HG02973 (cell line): ENCODE measurements around the gene CFAP157.

Source experiments
- ATAC-seq: cut with Tn5 transposase; IDR thresholded peaks from one replicate; pipeline ENCODE4 v1.9.1; 2021; ENCODE audit warnings: moderate library complexity; ENCODE audit not compliant: unreplicated experiment

The CFAP157 gene

GRCh38 chr9:127714951-127715469 lies 8.2 kb downstream of the CFAP157 start:
- ATAC-seq: no peak

GRCh38 chr9:127715470-127716337 lies 8.9 kb downstream of the CFAP157 start, which contains the start of the genes PTRH1 and TTC16:
PTRH1 (minus strand) TSS chr9:127715663; CDS start chr9:127715639, 24 bp downstream.
TTC16 (plus strand) TSS chr9:127716079; CDS start chr9:127716146, 67 bp downstream.
- ATAC-seq: peak; percentile 83

- ATAC-seq: no peak
Measured at GRCh38 chr9:127716412-127716811, 9.6 kb downstream of the CFAP157 start.

- no peak for ATAC-seq
Measured at GRCh38 chr9:127717766-127718165, 11.0 kb downstream of the CFAP157 start.

- no peak for ATAC-seq
Measured at GRCh38 chr9:127720031-127720864, 13.5 kb downstream of the CFAP157 start.

- ATAC-seq: no peak
Measured at GRCh38 chr9:127720865-127721227, 14.1 kb downstream of the CFAP157 start.

- no peak for ATAC-seq
Measured at GRCh38 chr9:127721391-127721821, 14.6 kb downstream of the CFAP157 start.

GRCh38 chr9:127722055-127722745 lies 15.4 kb downstream of the CFAP157 start:
- no peak for ATAC-seq

- ATAC-seq: no peak
Measured at GRCh38 chr9:127723013-127723412, 16.2 kb downstream of the CFAP157 start.

- no peak for ATAC-seq
Measured at GRCh38 chr9:127723444-127723843, 16.7 kb downstream of the CFAP157 start.

- ATAC-seq: no peak
Measured at GRCh38 chr9:127724012-127724411, 17.2 kb downstream of the CFAP157 start.

GRCh38 chr9:127726871-127727270 lies 20.1 kb downstream of the CFAP157 start:
- no peak for ATAC-seq

GRCh38 chr9:127728808-127729207 lies 22.0 kb downstream of the CFAP157 start:
- ATAC-seq: no peak

- ATAC-seq: no peak
Measured at GRCh38 chr9:127729522-127730256, 22.9 kb downstream of the CFAP157 start.

- no peak for ATAC-seq
Measured at GRCh38 chr9:127730262-127730661, 23.5 kb downstream of the CFAP157 start.

- ATAC-seq: no peak
Measured at GRCh38 chr9:127730799-127731410, 24.1 kb downstream of the CFAP157 start.

GRCh38 chr9:127731938-127732337 lies 25.1 kb downstream of the CFAP157 start:
- ATAC-seq: no peak

GRCh38 chr9:127732444-127732843 lies 25.7 kb downstream of the CFAP157 start:
- no peak for ATAC-seq

- ATAC-seq: no peak
Measured at GRCh38 chr9:127733614-127734013, 26.8 kb downstream of the CFAP157 start.

GRCh38 chr9:127734247-127734746 lies 27.5 kb downstream of the CFAP157 start:
- no peak for ATAC-seq
